IMR-90 (cell line): ENCODE measurements around the gene NT5C3A. TPM values are rescaled to one million over a fixed set of nuclear protein-coding genes. Genes with fewer than 3 reads are reported as not detected.
"Not testable (repeated sequence)": the region's sequence is repeated elsewhere in the genome, so short reads cannot be mapped to it uniquely, and the experiment has no call there.

ENCODE experiments used
- ATAC-seq: fragments of 200-7000 bp; cut with Tn5 transposase; 2 replicates; pipeline ENCODE4 v1.9.1; 2020; ENCODE audit warnings: low read depth, mild to moderate bottlenecking, moderate library complexity
- BruUV-seq: library from RNA; stranded (reverse); fragments of 400-500 nt; replicated peaks from 2 replicates; lab custom pipeline; 2021; lab: Mats Ljungman, UMichigan
- CTCF ChIA-PET: fragments of 300-600 bp; formaldehyde crosslinking; extraction: SDS; loops from one replicate; lab custom pipeline; 2021; ENCODE audit warnings: antibody characterized with exemption; lab: Yijun Ruan, JAX
- POLR2A ChIA-PET: fragments of 300-600 bp; sonication (Branson Sonifier 250); formaldehyde crosslinking; loops from one replicate; lab custom pipeline; 2022; ENCODE audit warnings: antibody characterized with exemption; ENCODE audit not compliant: unreplicated experiment; lab: Charles Lee
- DNase-seq: peaks from one replicate; pipeline ENCODE4 v3.0.0; 2013
- H2AFZ ChIP-seq: replicated peaks from 2 replicates; pipeline ENCODE3; 2013; ENCODE audit warnings: low read length, mild to moderate bottlenecking; ENCODE audit not compliant: poor library complexity
- H2AK5ac ChIP-seq: 2 replicates; pipeline ENCODE4 v1.6.1; 2013; ENCODE audit warnings: low read depth, low read length, inconsistent platforms
- H2AK9ac ChIP-seq: replicated peaks from 2 replicates; pipeline ENCODE3; 2013; ENCODE audit warnings: mild to moderate bottlenecking, low read depth, low read length, moderate library complexity; ENCODE audit not compliant: poor library complexity
- H2BK120ac ChIP-seq: 2 replicates; pipeline ENCODE4 v1.6.1; 2013; ENCODE audit warnings: low read depth, low read length, inconsistent platforms
- H2BK15ac ChIP-seq: 3 replicates; pipeline ENCODE4 v1.6.1; 2013; ENCODE audit warnings: low read depth, low read length, inconsistent platforms
- H2BK20ac ChIP-seq: 2 replicates; pipeline ENCODE4 v1.6.1; 2013; ENCODE audit warnings: low read depth, mild to moderate bottlenecking, inconsistent platforms, low read length, moderate library complexity
- H2BK5ac ChIP-seq: 2 replicates; pipeline ENCODE4 v1.6.1; 2013; ENCODE audit warnings: mild to moderate bottlenecking, low read depth, low read length, inconsistent platforms; ENCODE audit not compliant: poor library complexity, severe bottlenecking
- H3K14ac ChIP-seq: replicated peaks from 2 replicates; pipeline ENCODE4 v1.6.1; 2013; ENCODE audit warnings: low read depth, low read length, inconsistent platforms
- H3K18ac ChIP-seq: 2 replicates; pipeline ENCODE4 v1.6.1; 2013; ENCODE audit warnings: low read depth, low read length, control low read depth
- H3K23ac ChIP-seq: 2 replicates; pipeline ENCODE4 v1.6.1; 2013; ENCODE audit warnings: low read depth, low read length, inconsistent platforms
- H3K27ac ChIP-seq: 2 replicates; pipeline ENCODE4 v1.5.1; 2013; ENCODE audit warnings: mild to moderate bottlenecking, control low read depth, low read length; ENCODE audit not compliant: insufficient read depth
- H3K27me3 ChIP-seq: 2 replicates; pipeline ENCODE4 v1.6.1; 2013; ENCODE audit warnings: low read length; ENCODE audit not compliant: control insufficient read depth, insufficient read depth
- H3K36me3 ChIP-seq: 2 replicates; pipeline ENCODE4 v1.6.1; 2013; ENCODE audit warnings: low read length, mixed read lengths; ENCODE audit not compliant: control insufficient read depth, insufficient read depth
- H3K4ac ChIP-seq: 2 replicates; pipeline ENCODE4 v1.6.1; 2013; ENCODE audit warnings: low read depth, low read length, inconsistent platforms
- H3K4me1 ChIP-seq: 2 replicates; pipeline ENCODE4 v1.6.1; 2013; ENCODE audit warnings: low read length, mixed read lengths; ENCODE audit not compliant: control insufficient read depth, insufficient read depth
- H3K4me2 ChIP-seq: 2 replicates; pipeline ENCODE4 v1.6.1; 2013; ENCODE audit warnings: low read depth, mild to moderate bottlenecking, control low read depth, low read length, moderate library complexity
- H3K4me3 ChIP-seq: 2 replicates; pipeline ENCODE4 v1.5.1; 2013; ENCODE audit warnings: low read depth, mild to moderate bottlenecking, control low read depth, low read length, moderate library complexity; ENCODE audit not compliant: insufficient read depth
- H3K56ac ChIP-seq: 2 replicates; pipeline ENCODE4 v1.6.1; 2013; ENCODE audit warnings: low read length, inconsistent platforms; ENCODE audit not compliant: insufficient read depth; ENCODE audit errors: extremely low read depth
- H3K79me1 ChIP-seq, 2 experiments: 2 replicates each; pipeline ENCODE4 v1.6.1; 2013; ENCODE audit warnings: low read length in 2 of 2, inconsistent platforms in 1 of 2, low read depth in 1 of 2
- H3K9ac ChIP-seq: 2 replicates; pipeline ENCODE4 v1.6.1; 2013; ENCODE audit warnings: low read depth, low read length, control low read depth
- H3K9me1 ChIP-seq: 2 replicates; pipeline ENCODE4 v1.6.1; 2013; ENCODE audit warnings: low read length, inconsistent platforms; ENCODE audit not compliant: insufficient read depth
- H3K9me3 ChIP-seq: 2 replicates; pipeline ENCODE4 v1.6.1; 2013; ENCODE audit warnings: low read length; ENCODE audit not compliant: control insufficient read depth, insufficient read depth
- H4K20me1 ChIP-seq: 2 replicates; pipeline ENCODE4 v1.6.1; 2013; ENCODE audit warnings: low read length, inconsistent platforms; ENCODE audit not compliant: insufficient read depth
- H4K5ac ChIP-seq: 2 replicates; pipeline ENCODE4 v1.6.1; 2013; ENCODE audit warnings: mild to moderate bottlenecking, low read depth, low read length, control low read depth
- H4K8ac ChIP-seq, 2 experiments: 2 replicates each; pipeline ENCODE4 v1.6.1; 2013; ENCODE audit warnings: low read depth in 2 of 2, low read length in 2 of 2, control low read depth in 1 of 2, inconsistent platforms in 1 of 2
- H4K91ac ChIP-seq: 2 replicates; pipeline ENCODE4 v1.6.1; 2013; ENCODE audit warnings: low read depth, low read length, inconsistent platforms; ENCODE audit not compliant: insufficient read depth
- WGBS, 2 experiments: methylation state at CpG; one replicate each; pipeline versions ENCODE4 v1.1.5 to v1.1.7; 2013; ENCODE audit warnings: missing lambda C conversion rate in 2 of 2; ENCODE audit not compliant: insufficient read length in 1 of 2; ENCODE audit errors: extremely low coverage in 2 of 2; 5-methylcytosine and 5-hydroxymethylcytosine counted together
- dilution Hi-C: fragments of 300-500 bp; cut with HindIII; formaldehyde crosslinking; loops from one replicate; pipeline ENCODE4 v1.14.3; 2018; ENCODE audit warnings: low sequenced_read_pairs; ENCODE audit not compliant: unreplicated experiment
- in situ Hi-C: fragments of 300-500 bp; cut with MboI; formaldehyde crosslinking; loops from 3 replicates; pipeline ENCODE4 v1.14.3; 2019; ENCODE audit warnings: low sequenced_read_pairs, inconsistent platforms, mixed read lengths
- intact Hi-C: fragments of 100-400 bp; cut with micrococcal nuclease; formaldehyde crosslinking; loops from 2 replicates; pipeline ENCODE4 v1.10.0; 2022
- polyA plus RNA-seq, 3 experiments: library from polyadenylated mRNA; depleted of rRNA; stranded (reverse); fragments of >200 nt; gene quantifications; 2 replicates each; pipeline ENCODE4 v1.2.3, GENCODE V29; 2012; ENCODE audit warnings: low replicate concordance in 1 of 3
- total RNA-seq: library from RNA; depleted of rRNA; stranded (reverse); fragments of >200 nt; gene quantifications from 2 replicates; pipeline ENCODE4 v1.2.3, GENCODE V29; 2012

The NT5C3A gene
- total and polyA plus RNA-seq, 2 of the 4 experiments (the other 2 are of a cell fraction): 11.3 to 12.2 TPM

GRCh38 chr7:33094745-33095275, 32.2 kb upstream of the NT5C3A start:
- CTCF ChIA-PET, H3K23ac ChIP-seq, H2BK15ac ChIP-seq, H3K27ac ChIP-seq, H2AK5ac ChIP-seq, H3K4me3 ChIP-seq, H4K8ac ChIP-seq, ATAC-seq, dilution Hi-C loops, H3K14ac ChIP-seq, H3K27me3 ChIP-seq, H3K4me1 ChIP-seq, BruUV-seq, H4K20me1 ChIP-seq, DNase-seq, H3K18ac ChIP-seq, H2AFZ ChIP-seq, H2AK9ac ChIP-seq, H3K4ac ChIP-seq, H3K9ac ChIP-seq, H2BK5ac ChIP-seq, H4K91ac ChIP-seq, H3K9me3 ChIP-seq, H4K5ac ChIP-seq, intact Hi-C loops, H2BK120ac ChIP-seq, H3K4me2 ChIP-seq, H2BK20ac ChIP-seq, H3K56ac ChIP-seq: not testable (repeated sequence)
- WGBS, 2 experiments: no CpG with 5 or more reads among the region's 6 CpGs
- in situ Hi-C loops: loop anchor here (5.0 kb wide), 1 partner anchor 328 kb away; no protein-coding TSS in a partner anchor
- Histone ChIP-seq H3K9me1 (peaks cover 16% of the 10 kb centered on the region), H3K79me1 (peaks cover 0 to 10% of the 10 kb centered on the region in 2 experiments; a peak in 2 of 4 replicates), H3K36me3 (peaks cover 27% of the 10 kb centered on the region)
- POLR2A ChIA-PET: interaction anchor here (0.6 kb wide), 1 partner anchor 15 kb away, joined by 3 read pairs; no protein-coding TSS in a partner anchor
